Measurements from ENCODE around the gene PSAPL1.

PSAPL1 gene

GRCh38 chr4:7396186-7396910 is 38.4 kb downstream of the PSAPL1 start:
- Histone ChIP-seq H3K4me3 (ENCODE audit: low read length) (no peak overlapping the region), H3K36me3 (ENCODE audit: control insufficient read depth, insufficient read depth, low read length) (no peaks in the 10 kb centered on the region), H3K9ac (ENCODE audit: low read length) (no peak overlapping the region), H3K27me3 (ENCODE audit: control insufficient read depth, insufficient read depth, low read length) (no peaks in the 10 kb centered on the region), H3K4me1 (ENCODE audit: control insufficient read depth, insufficient read depth, low read length) (peaks cover 13% of the 10 kb centered on the region), H3K9me3 (ENCODE audit: control insufficient read depth, low read length) (no peaks in the 10 kb centered on the region)

- H3K9me3 ChIP-seq (ENCODE audit: control insufficient read depth, low read length) = no peaks in the 10 kb centered on the region
- no peaks in the 10 kb centered on the region for H3K27me3 ChIP-seq (ENCODE audit: control insufficient read depth, insufficient read depth, low read length)
- H3K4me3 ChIP-seq (ENCODE audit: low read length) = no peak overlapping the region
- no peak overlapping the region for H3K9ac ChIP-seq (ENCODE audit: low read length)
- no peaks in the 10 kb centered on the region for H3K36me3 ChIP-seq (ENCODE audit: control insufficient read depth, insufficient read depth, low read length)
- H3K4me1 ChIP-seq (ENCODE audit: control insufficient read depth, insufficient read depth, low read length) = peaks cover 12% of the 10 kb centered on the region
Observed at GRCh38 chr4:7395645-7396044, 39.1 kb downstream of the PSAPL1 start.

DNA sequence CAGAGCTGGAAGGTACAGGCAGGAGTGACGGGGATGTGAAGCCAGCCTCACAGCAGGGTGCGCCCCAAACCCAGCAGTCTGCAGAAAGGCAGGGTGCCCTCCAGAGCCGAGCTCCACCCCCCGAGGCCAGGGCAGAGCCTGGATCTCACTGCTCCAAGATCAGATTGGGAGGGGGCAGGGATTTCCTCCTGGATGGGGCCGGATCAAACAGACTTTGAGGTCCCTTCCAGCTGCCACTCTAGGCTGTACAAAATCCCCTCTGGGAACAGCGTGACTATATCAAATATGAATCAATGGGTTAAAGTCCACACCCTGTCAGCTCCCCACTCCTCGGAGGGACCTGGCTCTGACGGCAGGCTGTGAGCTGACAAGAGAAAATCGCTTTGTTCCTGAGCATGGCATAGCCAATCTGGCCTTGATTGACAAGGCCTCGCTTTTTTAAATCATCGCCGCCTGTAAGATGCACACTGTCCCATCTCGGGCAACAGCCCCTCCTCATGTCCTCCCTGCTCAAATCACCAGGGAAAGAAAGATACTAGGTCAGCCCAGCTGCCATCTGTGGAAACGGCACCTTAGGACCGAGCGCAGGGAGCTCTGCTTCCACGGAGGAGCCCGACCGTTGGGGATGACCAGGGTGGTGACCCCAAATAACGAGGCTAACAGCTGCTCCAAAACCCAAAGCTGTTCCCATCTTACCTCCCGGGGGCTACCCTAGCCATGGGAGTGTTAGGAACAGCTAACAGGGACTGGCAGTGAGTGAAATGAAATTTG is 39.9 kb downstream of the PSAPL1 start:
- Histone ChIP-seq H3K9me3 (ENCODE audit: control insufficient read depth, low read length) (no peaks in the 10 kb centered on the region), H3K4me1 (ENCODE audit: control insufficient read depth, insufficient read depth, low read length) (peaks cover 12% of the 10 kb centered on the region), H3K36me3 (ENCODE audit: control insufficient read depth, insufficient read depth, low read length) (no peaks in the 10 kb centered on the region), H3K9ac (ENCODE audit: low read length) (no peak overlapping the region), H3K27me3 (ENCODE audit: control insufficient read depth, insufficient read depth, low read length) (no peaks in the 10 kb centered on the region), H3K4me3 (ENCODE audit: low read length) (no peak overlapping the region)

GRCh38 chr4:7393601-7394575 is 40.8 kb downstream of the PSAPL1 start:
- H3K4me3 ChIP-seq (ENCODE audit: low read length) = no peak overlapping the region
- peaks cover 12% of the 10 kb centered on the region for H3K4me1 ChIP-seq (ENCODE audit: control insufficient read depth, insufficient read depth, low read length)
- no peak overlapping the region for H3K9ac ChIP-seq (ENCODE audit: low read length)
- no peaks in the 10 kb centered on the region for H3K9me3 ChIP-seq (ENCODE audit: control insufficient read depth, low read length)
- no peaks in the 10 kb centered on the region for H3K27me3 ChIP-seq (ENCODE audit: control insufficient read depth, insufficient read depth, low read length)
- no peaks in the 10 kb centered on the region for H3K36me3 ChIP-seq (ENCODE audit: control insufficient read depth, insufficient read depth, low read length)

DNA sequence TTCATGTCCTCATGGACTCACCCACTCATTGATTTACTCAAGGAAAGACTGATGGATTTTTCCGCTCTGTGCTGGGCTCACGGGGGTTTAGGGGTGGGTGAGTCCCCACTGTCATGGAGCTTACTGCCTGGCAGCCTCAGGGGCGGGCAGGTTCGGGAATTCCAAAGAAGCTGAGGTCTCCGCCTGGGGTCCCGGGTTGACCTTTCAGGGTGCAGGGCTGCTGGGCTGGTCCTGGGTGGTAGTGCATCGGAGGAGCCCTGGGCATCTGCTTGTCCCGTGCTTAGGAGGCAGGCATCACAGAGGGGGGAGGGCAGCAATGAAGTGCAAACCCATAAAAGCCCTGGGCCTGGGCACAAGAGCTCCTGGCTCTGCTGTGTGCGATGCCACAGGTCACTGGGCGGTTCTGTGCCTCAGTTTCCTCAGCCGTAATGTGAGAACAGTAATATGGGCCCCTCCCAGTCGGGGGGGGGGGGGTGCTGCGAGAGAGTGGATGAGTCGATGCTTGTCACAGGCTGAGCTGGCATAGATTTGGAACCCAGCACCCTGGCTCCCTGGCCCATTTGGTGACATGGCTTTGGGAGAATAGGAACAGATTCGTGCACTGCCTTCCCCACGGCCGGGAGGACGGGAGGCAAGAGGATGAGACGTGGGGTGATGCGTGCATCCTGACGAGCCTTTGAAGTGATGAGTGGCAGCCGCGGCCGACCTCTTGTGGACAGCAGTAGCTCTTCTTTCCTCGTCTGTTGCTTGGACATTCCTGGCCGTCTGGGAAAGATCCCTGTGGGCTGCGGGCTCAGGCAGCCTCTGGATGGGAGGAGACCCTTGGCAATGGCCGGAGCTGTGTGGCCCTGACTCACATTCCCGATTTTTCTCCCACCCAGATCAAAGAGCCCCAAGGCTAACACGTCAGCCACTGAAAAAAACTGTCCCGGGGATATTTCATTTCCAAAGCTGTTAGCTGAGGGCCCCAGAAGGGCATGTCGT is 42.0 kb downstream of the PSAPL1 start:
- Histone ChIP-seq H3K4me1 (ENCODE audit: control insufficient read depth, insufficient read depth, low read length) (peaks cover 9% of the 10 kb centered on the region), H3K9ac (ENCODE audit: low read length) (no peak overlapping the region), H3K9me3 (ENCODE audit: control insufficient read depth, low read length) (no peaks in the 10 kb centered on the region), H3K27me3 (ENCODE audit: control insufficient read depth, insufficient read depth, low read length) (no peaks in the 10 kb centered on the region), H3K4me3 (ENCODE audit: low read length) (no peak overlapping the region), H3K36me3 (ENCODE audit: control insufficient read depth, insufficient read depth, low read length) (no peaks in the 10 kb centered on the region)

DNA sequence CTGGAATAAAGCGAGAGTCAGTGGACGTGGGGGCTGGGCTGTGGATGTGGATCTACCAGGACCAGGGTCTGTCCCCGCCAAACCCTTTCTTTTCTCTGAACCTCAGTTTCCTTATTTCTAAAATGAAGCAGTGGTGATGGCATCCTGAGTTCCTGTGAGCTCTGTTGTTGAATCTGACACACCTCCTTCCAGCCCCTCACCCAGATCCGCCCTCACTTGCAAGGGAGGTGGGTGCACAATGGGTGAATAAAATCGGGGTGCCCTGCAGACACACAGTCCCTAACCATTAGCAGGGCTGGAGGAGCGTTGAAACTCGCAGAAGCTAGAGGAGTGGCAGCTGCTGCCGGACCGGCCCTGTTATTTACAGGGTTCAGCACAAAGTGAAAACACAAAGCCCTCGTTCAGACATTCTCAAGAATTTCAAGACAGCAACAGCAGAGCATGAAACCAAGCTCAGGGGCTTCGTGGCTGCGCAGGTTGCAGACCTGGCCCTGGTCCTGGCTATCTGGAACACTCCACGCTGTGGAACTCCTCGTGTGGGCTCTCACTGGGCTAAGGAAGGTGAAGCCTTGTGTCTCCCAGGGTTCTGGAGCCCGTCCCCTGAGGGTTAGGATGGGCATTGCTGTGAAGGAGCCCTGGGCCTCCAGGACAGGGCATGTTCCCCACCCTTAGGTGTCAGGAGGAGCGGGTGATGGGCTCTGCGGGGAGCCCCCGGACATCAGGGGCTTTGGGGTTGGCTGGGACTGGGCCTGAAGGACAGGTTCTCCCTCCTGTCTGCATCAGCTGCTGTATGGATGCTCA is 42.9 kb downstream of the PSAPL1 start:
- H3K36me3 ChIP-seq (ENCODE audit: control insufficient read depth, insufficient read depth, low read length) = no peaks in the 10 kb centered on the region
- no peaks in the 10 kb centered on the region for H3K9me3 ChIP-seq (ENCODE audit: control insufficient read depth, low read length)
- no peaks in the 10 kb centered on the region for H3K27me3 ChIP-seq (ENCODE audit: control insufficient read depth, insufficient read depth, low read length)
- H3K4me3 ChIP-seq (ENCODE audit: low read length) = no peak overlapping the region
- peaks cover 9% of the 10 kb centered on the region for H3K4me1 ChIP-seq (ENCODE audit: control insufficient read depth, insufficient read depth, low read length)
- no peak overlapping the region for H3K9ac ChIP-seq (ENCODE audit: low read length)

DNA sequence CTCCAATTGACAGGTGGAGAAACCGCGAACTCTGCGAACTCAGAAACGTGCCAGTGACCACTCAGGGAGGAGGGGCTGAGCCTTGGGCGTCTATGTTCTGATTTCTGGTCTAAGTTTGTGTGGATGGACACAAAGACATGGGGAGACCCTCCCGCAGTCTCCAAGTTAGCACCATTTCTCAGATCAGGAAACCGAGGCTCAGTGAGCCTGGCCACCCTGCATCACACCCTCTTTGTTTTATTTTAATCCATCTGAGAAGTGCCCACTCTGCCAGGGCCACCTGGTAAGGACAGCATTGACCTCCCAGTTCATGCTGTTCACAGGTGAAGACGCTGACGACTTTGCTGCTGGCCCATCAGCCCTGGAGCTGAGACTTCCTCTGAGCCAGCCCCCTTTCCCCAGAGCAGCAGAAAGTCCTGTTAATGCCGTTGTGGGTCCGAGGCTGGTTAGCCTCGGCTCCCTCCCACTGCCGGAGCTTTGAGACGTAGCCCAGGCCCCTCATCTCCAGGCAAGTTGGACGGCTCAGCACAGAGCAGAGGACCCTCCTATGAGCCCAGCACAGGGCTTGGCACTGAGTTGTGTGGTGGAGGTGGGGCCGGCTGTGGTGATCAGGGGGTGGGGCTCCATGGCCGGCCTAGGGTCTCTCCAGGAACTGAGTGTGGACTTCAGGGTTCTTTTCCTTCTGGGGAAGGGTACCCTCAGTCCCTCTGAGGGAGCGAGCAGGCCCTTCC is 43.7 kb downstream of the PSAPL1 start:
- H3K9ac ChIP-seq (ENCODE audit: low read length) = no peak overlapping the region
- no peaks in the 10 kb centered on the region for H3K27me3 ChIP-seq (ENCODE audit: control insufficient read depth, insufficient read depth, low read length)
- H3K36me3 ChIP-seq (ENCODE audit: control insufficient read depth, insufficient read depth, low read length) = no peaks in the 10 kb centered on the region
- H3K9me3 ChIP-seq (ENCODE audit: control insufficient read depth, low read length) = no peaks in the 10 kb centered on the region
- H3K4me1 ChIP-seq (ENCODE audit: control insufficient read depth, insufficient read depth, low read length) = peaks cover 9% of the 10 kb centered on the region
- H3K4me3 ChIP-seq (ENCODE audit: low read length) = no peak overlapping the region

- H3K9me3 ChIP-seq (ENCODE audit: control insufficient read depth, low read length) = no peaks in the 10 kb centered on the region
- H3K9ac ChIP-seq (ENCODE audit: low read length) = no peak overlapping the region
- no peaks in the 10 kb centered on the region for H3K27me3 ChIP-seq (ENCODE audit: control insufficient read depth, insufficient read depth, low read length)
- peaks cover 9% of the 10 kb centered on the region for H3K4me1 ChIP-seq (ENCODE audit: control insufficient read depth, insufficient read depth, low read length)
- no peak overlapping the region for H3K4me3 ChIP-seq (ENCODE audit: low read length)
- no peaks in the 10 kb centered on the region for H3K36me3 ChIP-seq (ENCODE audit: control insufficient read depth, insufficient read depth, low read length)
Observed at GRCh38 chr4:7390336-7390735, 44.4 kb downstream of the PSAPL1 start.

DNA sequence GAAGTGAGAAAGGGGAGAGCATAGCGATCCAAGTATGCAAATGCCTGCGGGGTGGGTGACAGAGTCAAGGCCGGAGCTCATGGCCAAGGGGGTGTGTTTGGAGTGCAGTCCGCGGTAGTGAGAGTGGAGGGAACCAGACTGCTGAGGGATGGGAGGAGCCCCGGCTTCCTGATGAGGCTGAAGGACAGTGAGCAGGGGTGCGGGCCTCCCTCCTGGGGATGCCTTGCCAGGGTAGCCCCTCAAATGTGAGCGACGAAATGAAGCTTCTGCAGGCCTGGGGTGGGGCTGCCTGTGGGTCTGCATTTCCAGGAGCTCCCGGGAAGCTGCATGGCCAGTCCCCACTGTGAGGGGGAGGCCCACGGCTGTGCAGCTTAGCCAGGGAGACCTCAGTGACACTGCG is 45.0 kb downstream of the PSAPL1 start:
- Histone ChIP-seq H3K4me3 (ENCODE audit: low read length) (no peak overlapping the region), H3K27me3 (ENCODE audit: control insufficient read depth, insufficient read depth, low read length) (no peaks in the 10 kb centered on the region), H3K36me3 (ENCODE audit: control insufficient read depth, insufficient read depth, low read length) (no peaks in the 10 kb centered on the region), H3K9me3 (ENCODE audit: control insufficient read depth, low read length) (no peaks in the 10 kb centered on the region), H3K4me1 (ENCODE audit: control insufficient read depth, insufficient read depth, low read length) (peaks cover 5% of the 10 kb centered on the region), H3K9ac (ENCODE audit: low read length) (no peak overlapping the region)

DNA sequence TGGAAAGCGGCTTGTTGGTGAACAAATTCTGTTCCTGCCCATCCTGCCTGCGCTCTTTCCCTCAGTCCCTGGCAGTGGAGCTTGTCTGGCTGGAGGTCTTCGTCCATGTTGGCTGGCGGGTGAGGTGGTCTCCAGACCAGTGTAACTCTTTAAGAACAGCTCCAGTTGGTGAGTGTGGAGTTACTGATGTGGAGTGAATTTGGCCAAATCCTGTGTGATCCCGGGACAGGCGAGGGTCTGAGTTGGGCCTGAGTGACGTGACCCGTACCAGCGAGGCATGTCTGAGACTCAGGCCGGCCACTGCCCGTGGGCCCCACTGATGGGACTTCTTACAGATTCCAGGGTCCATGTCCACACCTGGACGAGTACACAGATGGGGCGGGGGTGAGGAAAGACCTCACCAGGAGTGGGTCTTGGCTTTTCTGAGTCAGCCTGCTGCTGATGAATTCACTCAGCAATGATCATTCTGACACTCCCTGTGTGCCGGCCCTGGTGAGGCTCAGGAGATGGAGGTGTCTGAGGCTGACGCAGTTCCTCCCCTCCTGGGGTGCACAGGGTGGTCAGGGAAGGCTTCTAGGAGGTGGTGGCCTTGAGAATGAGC is 45.5 kb downstream of the PSAPL1 start:
- H3K9ac ChIP-seq (ENCODE audit: low read length) = no peak overlapping the region
- H3K4me1 ChIP-seq (ENCODE audit: control insufficient read depth, insufficient read depth, low read length) = no peaks in the 10 kb centered on the region
- no peaks in the 10 kb centered on the region for H3K27me3 ChIP-seq (ENCODE audit: control insufficient read depth, insufficient read depth, low read length)
- H3K9me3 ChIP-seq (ENCODE audit: control insufficient read depth, low read length) = no peaks in the 10 kb centered on the region
- no peak overlapping the region for H3K4me3 ChIP-seq (ENCODE audit: low read length)
- H3K36me3 ChIP-seq (ENCODE audit: control insufficient read depth, insufficient read depth, low read length) = no peaks in the 10 kb centered on the region

All from mucosa of stomach (tissue), 1 donor.